GM12801 (cell line): ENCODE results near the gene DEPDC5.

Experiments used
- CTCF ChIP-seq: IDR thresholded peaks from one replicate; pipeline ENCODE4 v1.5.1; 2011; ENCODE audit warnings: control low read depth; ENCODE audit not compliant: insufficient read length; ENCODE audit errors: extremely low read depth

Gene DEPDC5

GRCh38 chr22:31840585-31840984 is 86.8 kb downstream of the DEPDC5 start:
- TF ChIP-seq CTCF, result no peak

- TF ChIP-seq CTCF, result no peak
These were observed 87.4 kb downstream of the DEPDC5 start for GRCh38 chr22:31841078-31841827.

GRCh38 chr22:31843526-31843925 is 89.7 kb downstream of the DEPDC5 start:
- no peak for TF ChIP-seq CTCF

GRCh38 chr22:31844941-31845340 is 91.1 kb downstream of the DEPDC5 start:
- no peak for TF ChIP-seq CTCF

GRCh38 chr22:31846161-31847115 is 92.6 kb downstream of the DEPDC5 start:
- no peak for TF ChIP-seq CTCF

- TF ChIP-seq CTCF, result no peak
These were observed 94.6 kb downstream of the DEPDC5 start for GRCh38 chr22:31848411-31848810.

GRCh38 chr22:31850135-31850534 is 96.3 kb downstream of the DEPDC5 start:
- no peak for TF ChIP-seq CTCF
